GM12891 (cell line): ENCODE data around the gene PAXIP1.

Experiments used
- DNase-seq: peaks from one replicate; pipeline ENCODE4 v3.0.0; 2011; ENCODE audit warnings: low spot score; ENCODE audit not compliant: insufficient read length
- FAIRE-seq: peaks from 2 replicates; lab custom pipeline; 2011; peaks lifted over from hg19 to GRCh38; lab: Jason Lieb, UNC
- PAX5 ChIP-seq: IDR thresholded peaks from 2 replicates; pipeline ENCODE4 v1.6.1; 2011; ENCODE audit warnings: low read length, moderate library complexity, mild to moderate bottlenecking; ENCODE audit not compliant: insufficient read depth, severe bottlenecking
- POLR2A ChIP-seq: IDR thresholded peaks from 2 replicates; pipeline ENCODE4 v1.6.1; 2011; ENCODE audit warnings: low read depth, low read length, control low read depth
- POLR2AphosphoS5 ChIP-seq: IDR thresholded peaks from 2 replicates; pipeline ENCODE4 v1.6.1; 2011; ENCODE audit warnings: low read depth, low read length, control low read depth
- POU2F2 ChIP-seq: IDR thresholded peaks from 2 replicates; pipeline ENCODE4 v1.6.1; 2011; ENCODE audit warnings: low read depth, mild to moderate bottlenecking, control low read depth, low read length, moderate library complexity
- SPI1 ChIP-seq: IDR thresholded peaks from 2 replicates; pipeline ENCODE4 v1.6.1; 2011; ENCODE audit warnings: low read depth, low read length, control low read depth
- TAF1 ChIP-seq: IDR thresholded peaks from 2 replicates; pipeline ENCODE4 v1.6.1; 2011; ENCODE audit warnings: low read depth, low read length, control low read depth

The PAXIP1 gene

GRCh38 chr7:155011086-155011485 lies 8.2 kb upstream of the PAXIP1 start:
- TF ChIP-seq POU2F2 (no peak), POLR2AphosphoS5 (no peak), PAX5 (no peak), POLR2A (no peak), TAF1 (no peak), SPI1 (no peak)
- FAIRE-seq: no peak
- DNase-seq: no peak

- DNase-seq: no peak
- no peak for FAIRE-seq
- TF ChIP-seq TAF1 (no peak), SPI1 (no peak), POLR2A (no peak), PAX5 (no peak), POU2F2 (no peak), POLR2AphosphoS5 (no peak)
These were observed 6.7 kb upstream of the PAXIP1 start for GRCh38 chr7:155009570-155010157.

- DNase-seq: no peak
- TF ChIP-seq SPI1: no peak
- no peak for TF ChIP-seq POU2F2
- FAIRE-seq: peak; percentile 76
These were observed 5.0 kb upstream of the PAXIP1 start for GRCh38 chr7:155007947-155008346.

GRCh38 chr7:155003376-155004214 lies 671 bp upstream of the PAXIP1 start:
- DNase-seq (peak; percentile 92), FAIRE-seq (peak; percentile 88)
- TF ChIP-seq PAX5 (no peak), POU2F2 (0 out of 2 replicates have a peak, but pooled peaks have one; percentile 37), TAF1 (peak; percentile 81), POLR2AphosphoS5 (peak; percentile 81), POLR2A (peak; percentile 87), SPI1 (no peak)

- no peak for FAIRE-seq
- peak; percentile 38 for DNase-seq
- TF ChIP-seq POLR2A: no peak
- TF ChIP-seq POLR2AphosphoS5: no peak; the same call in 1 of the 2 replicates
- no peak for TF ChIP-seq SPI1
- TF ChIP-seq PAX5: no peak
- TF ChIP-seq TAF1: no peak
These were observed 373 bp downstream of the PAXIP1 start for GRCh38 chr7:155002411-155003091.

GRCh38 chr7:155001756-155002410 lies 1.0 kb downstream of the PAXIP1 start:
- no peak for FAIRE-seq
- no peak for DNase-seq
- TF ChIP-seq POLR2A (no peak), TAF1 (no peak), PAX5 (no peak), POU2F2 (no peak), POLR2AphosphoS5 (no peak), SPI1 (no peak)

- DNase-seq (no peak), FAIRE-seq (peak; percentile 35)
- no peak for TF ChIP-seq TAF1
- no peak for TF ChIP-seq SPI1
- TF ChIP-seq POU2F2: no peak
- no peak for TF ChIP-seq POLR2A
- TF ChIP-seq POLR2AphosphoS5: no peak
- no peak for TF ChIP-seq PAX5
These were observed 2.1 kb downstream of the PAXIP1 start for GRCh38 chr7:155000795-155001194.

GRCh38 chr7:154998481-154998880 lies 4.4 kb downstream of the PAXIP1 start:
- FAIRE-seq: no peak
- no peak for TF ChIP-seq POLR2A
- no peak for TF ChIP-seq SPI1
- DNase-seq: no peak

GRCh38 chr7:154997840-154998370 lies 5.0 kb downstream of the PAXIP1 start:
- no peak for TF ChIP-seq POLR2AphosphoS5
- no peak for TF ChIP-seq POU2F2
- TF ChIP-seq SPI1: no peak
- TF ChIP-seq PAX5: no peak
- no peak for TF ChIP-seq TAF1
- TF ChIP-seq POLR2A: no peak
- DNase-seq: no peak
- no peak for FAIRE-seq
